ENCODE data around the gene CPNE1.
"Not testable (repeated sequence)": the region's sequence is repeated elsewhere in the genome, so short reads cannot be mapped to it uniquely, and the experiment has no call there.

The CPNE1 gene

GRCh38 chr20:35664466-35665206 lies at the start of gene CPNE1, which contains the start of gene RBM12:
TSS of gene CPNE1 (minus strand) at chr20:35664900. CDS start at chr20:35632923, 31,977 bp downstream.
TSS of gene RBM12 (minus strand) at chr20:35664900. CDS start at chr20:35655322, 9,578 bp downstream.
- DNase-seq = peak; percentile 84

GRCh38 chr20:35714127-35714526 lies 49.4 kb upstream of the CPNE1 start:
- DNase-seq = no peak

- DNase-seq = not testable (repeated sequence)
Measured at GRCh38 chr20:35713120-35713519, 48.4 kb upstream of the CPNE1 start.

DNA sequence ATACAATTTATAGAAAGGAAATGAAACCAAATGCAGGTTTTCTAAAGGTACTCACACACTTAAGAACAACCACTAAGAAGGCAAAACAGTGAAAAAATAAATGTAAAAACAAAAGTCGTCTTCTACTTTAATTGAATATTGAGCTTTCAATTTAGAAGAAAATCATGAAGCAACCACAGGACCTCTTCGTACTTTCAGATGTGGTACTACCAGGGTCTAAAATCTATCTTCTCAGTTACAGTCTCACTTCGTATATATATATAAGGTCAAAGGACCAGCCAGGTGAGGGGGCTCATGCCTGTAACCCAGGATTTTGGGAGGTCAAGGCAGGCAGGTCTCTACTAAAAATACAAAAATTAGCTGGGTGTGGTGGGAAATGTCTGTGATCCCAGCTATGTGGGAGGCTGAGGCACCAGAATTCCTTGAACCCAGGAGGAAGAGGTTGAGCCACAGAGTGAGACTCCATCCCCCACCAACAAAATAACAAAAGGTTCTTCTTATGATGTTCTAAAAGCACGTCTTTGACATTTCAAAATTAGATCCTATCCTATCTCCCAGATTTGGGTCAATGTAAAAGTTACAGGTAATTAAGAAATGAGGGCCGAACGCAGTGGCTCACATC lies 47.0 kb upstream of the CPNE1 start:
- no peak for DNase-seq

GRCh38 chr20:35710884-35711587 lies 46.3 kb upstream of the CPNE1 start:
- DNase-seq = no peak

DNA sequence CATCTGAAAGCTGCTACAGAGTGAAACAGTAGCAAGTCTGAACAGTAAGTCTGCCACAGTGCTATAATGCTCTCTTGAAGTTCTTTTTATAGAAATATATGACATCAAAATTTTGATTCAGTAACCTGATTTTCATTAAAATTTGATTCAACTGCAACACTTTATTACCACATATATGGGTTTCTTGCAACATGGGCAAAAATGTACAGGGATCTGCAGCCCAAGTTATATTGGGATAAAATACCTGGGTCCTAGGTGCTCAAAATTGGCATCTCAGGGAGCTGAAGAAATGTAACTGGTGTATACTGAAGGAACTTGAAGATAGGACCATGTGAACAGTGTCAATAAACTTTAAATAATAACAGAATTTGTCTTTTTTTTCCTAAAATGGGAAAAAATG lies 45.3 kb upstream of the CPNE1 start:
- no peak for DNase-seq

GRCh38 chr20:35709259-35709658 lies 44.6 kb upstream of the CPNE1 start:
- DNase-seq = no peak

GRCh38 chr20:35708502-35708901 lies 43.8 kb upstream of the CPNE1 start:
- DNase-seq = no peak

GRCh38 chr20:35706591-35707529 lies 42.2 kb upstream of the CPNE1 start:
- not testable (repeated sequence) for DNase-seq

- not testable (repeated sequence) for DNase-seq
Measured at GRCh38 chr20:35705894-35706293, 41.2 kb upstream of the CPNE1 start.

DNA sequence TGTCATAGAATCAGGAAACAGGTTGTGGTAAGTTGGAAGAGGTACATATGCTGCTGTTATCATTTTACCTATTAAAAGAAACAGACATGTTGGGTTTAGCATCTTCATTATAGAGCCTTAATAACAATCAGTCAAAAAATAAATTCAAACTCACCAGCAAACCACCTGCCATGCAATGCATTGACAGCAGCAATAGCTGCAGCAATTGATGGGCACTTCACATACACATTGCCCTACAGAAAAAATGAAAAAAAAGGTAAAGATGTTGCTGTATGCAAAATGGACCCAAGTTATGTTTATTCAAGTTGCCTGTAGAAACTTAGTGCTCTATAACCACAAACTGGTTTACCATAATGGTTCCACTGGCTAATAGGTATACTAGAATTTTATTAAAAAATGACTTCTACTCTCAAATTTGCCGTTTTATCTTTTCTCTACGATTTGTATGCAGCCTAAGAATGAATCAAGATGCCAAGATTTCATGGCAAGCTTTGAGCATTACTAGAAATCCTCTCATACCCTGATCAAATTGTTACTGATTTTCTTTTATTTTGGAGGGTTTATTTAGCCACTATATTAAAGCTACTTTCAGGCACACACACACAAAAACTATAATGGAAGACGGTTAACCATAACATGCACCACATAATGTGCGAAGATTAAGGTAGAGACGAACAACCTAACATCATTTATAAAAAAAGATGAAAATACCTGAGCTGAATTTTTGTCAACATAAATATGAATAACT lies 40.0 kb upstream of the CPNE1 start:
- DNase-seq = no peak

DNA sequence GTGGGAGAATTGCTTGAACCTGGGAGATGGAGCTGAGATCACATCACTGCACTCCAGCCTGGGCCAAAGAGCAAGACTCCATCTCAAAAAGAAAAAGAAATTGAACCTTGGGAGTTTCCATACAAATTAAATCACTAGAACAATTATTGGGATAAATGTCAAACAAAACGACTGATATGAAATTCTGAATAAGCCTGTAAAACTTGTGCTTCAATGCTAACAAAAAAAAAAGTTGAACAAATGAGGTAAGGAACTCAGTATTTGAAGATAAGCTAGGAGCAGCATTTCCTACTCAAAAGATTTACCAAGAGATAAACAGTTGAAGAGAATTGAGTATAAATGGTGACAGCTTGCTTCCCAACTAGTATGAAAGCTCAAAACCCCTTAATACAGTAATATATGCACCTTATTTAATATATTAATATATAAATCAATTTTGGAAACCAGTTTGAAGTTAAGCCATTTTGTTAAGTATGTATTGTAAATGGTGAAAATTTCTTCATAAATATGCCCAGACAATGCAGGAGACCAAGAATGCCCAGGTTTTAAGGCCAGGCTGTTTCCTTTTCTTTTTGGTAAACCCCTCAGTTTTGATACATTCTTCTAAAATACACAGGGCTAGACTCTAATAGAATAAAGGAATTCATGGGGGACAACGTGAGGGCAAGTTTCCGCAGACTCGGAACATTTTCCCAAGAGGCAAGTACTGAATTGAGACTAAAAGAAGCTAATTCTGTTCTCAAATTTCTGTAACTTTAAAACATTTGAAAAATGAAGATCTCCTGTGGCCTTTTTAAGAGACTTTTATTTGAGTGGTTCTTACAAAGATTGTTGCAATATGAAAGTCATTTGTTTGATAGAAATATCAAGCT lies 38.4 kb upstream of the CPNE1 start:
- DNase-seq = no peak

GRCh38 chr20:35702051-35702823 lies 37.5 kb upstream of the CPNE1 start:
- no peak for DNase-seq

GRCh38 chr20:35700625-35701148 lies 36.0 kb upstream of the CPNE1 start:
- DNase-seq = no peak

GRCh38 chr20:35699957-35700624 lies 35.4 kb upstream of the CPNE1 start:
- DNase-seq = no peak

- peak; percentile 84 for DNase-seq
Measured at GRCh38 chr20:35699127-35699956, 34.6 kb upstream of the CPNE1 start, which contains the start of the genes NFS1 and ROMO1. TSS of gene NFS1 (minus strand) at chr20:35699352. CDS start at chr20:35699288, 64 bp downstream. TSS of gene ROMO1 (plus strand) at chr20:35699405. CDS start at chr20:35699633, 228 bp downstream.

- DNase-seq = no peak
Measured at GRCh38 chr20:35698298-35699126, 33.8 kb upstream of the CPNE1 start.

Measured in NCI-H226 (cell line).